Fibroblast of upper back skin (primary cell): Measurements from ENCODE around the gene ATP13A1.
A peak's percentile ranks its signal among the peaks of the same experiment; 100 is the strongest.

Experiments used
- DNase-seq: peaks from one replicate; pipeline ENCODE4 v3.0.0-alpha.2; 2013

ATP13A1 gene

DNA sequence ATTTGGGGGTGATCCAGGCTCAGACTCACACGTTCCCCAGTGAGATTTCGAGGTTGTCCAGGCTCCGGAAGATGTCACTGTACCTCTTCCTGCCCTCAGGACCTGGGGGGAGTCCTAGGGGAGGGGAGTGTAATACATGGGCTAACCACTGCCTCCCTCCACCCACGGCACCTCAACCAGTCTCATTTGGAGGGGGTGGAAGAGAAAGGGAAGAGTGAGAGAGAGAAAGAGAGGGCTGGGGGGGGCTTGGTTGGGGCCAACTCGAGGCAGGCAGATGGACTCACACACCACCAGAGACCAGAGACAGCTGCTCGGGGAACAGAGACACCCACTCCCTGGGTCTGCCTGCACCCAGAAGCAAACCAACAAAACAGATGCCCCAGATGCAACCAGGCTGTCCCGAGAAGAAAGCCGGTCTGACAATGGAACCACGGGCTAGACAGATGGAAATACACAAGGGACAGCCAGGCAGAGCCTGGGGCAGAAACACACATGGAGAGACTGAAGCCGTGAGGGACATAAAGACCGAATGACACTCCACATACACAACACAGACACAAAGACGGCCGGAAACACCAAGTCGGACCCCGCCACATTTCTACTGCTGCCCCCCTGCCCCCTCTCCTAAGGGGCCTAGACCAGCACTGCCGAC, 20.8 kb downstream of the ATP13A1 start:
- no peak for DNase-seq

DNA sequence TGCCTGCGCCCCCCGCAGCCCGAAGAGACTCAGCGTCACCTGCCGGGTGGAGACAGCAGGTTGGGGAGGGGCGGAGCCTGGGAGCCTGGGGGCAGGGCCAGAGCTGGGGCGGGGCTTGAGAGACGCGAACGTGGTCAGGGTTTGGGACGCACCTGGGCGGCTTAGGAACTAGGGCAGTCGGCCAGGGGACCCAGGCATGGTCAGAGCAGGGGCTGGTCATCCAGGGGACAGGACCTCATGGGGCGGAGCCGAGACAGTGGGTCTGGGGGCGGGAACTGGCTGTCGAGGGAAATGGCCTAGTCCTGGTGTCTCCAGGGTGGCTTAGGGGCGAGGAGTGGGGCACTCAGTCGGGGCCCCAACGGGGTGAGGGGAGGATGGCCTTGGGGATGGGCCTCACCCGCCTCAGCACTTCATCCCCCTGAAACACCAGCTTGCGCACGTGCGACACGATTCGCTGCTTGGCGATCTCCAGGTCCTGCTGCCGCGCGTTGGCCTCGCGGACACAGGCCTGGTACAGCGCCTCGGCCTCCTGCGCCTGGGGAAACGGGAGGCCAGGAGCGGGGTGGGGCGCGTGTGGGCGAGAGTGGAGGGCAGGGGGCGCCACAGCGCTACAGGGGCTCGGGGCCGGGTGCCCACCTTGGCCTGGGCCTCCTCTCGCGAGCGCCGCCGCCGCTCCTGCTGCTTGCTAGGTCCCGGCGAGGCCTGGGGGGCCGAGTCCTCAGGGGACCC, 25.8 kb downstream of the ATP13A1 start:
- no peak for DNase-seq

DNA sequence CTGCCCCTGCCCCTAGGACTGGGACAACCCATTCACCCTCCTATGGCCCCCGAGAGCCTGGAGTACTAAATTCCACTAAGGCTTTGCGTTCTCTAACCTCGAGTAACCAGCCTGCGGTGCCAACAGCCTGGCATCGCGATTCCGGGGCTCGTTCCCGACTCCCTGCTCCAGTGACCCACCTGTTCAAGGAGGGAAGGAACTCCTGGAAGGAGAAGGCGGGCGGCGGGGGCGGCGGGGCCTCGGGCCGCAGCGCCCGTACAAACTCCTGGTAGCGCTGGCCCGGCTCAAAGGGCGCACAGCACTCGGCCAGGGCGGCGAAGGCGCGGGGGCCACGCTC, 26.3 kb downstream of the ATP13A1 start:
- no peak for DNase-seq

GRCh38 chr19:19636573-19637185, 26.8 kb downstream of the ATP13A1 start:
- no peak for DNase-seq

- DNase-seq, result no peak
These were observed 28.2 kb downstream of the ATP13A1 start for GRCh38 chr19:19635313-19635702.

- no peak for DNase-seq
These were observed 28.8 kb downstream of the ATP13A1 start for GRCh38 chr19:19634516-19635312.

DNA sequence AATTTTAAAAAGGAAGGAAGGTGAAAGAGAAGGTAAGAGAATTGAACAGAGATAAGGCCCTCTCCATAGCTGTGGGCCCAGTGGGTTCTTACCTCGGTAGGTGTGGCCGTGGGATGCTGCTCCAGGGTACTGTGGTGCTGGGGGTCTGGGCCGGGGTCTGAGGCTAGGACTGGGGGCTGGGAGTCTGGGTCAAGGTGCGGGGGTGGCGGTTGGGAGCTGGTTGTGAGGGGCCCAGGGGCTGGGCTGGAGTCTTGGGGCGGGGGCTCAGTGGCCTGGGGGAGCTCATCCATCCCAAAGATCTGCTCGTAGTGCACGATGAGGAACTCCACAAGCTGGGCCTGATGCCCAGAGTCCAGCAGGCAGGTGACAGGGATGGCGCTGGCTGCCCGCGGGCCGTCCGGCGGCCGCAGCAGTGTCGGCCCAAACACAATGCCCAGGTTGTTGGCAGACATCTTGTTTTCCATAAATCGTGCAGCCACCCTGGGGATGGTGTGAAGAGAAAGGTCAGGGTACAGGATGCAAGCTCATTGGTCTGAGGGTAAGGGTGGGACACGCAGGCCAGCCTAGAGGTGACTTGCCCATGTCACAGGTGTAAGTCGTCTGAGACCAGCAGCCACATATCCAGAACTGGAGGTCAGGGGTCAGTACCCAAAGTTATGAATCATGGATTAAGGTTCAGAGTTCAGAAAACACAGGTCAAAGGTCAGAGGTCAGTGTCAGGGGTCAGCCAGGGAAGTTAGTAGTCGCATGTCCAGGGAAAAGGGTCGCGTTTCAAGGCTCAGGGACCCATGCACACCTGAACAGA, 29.6 kb downstream of the ATP13A1 start:
- DNase-seq, result no peak

DNA sequence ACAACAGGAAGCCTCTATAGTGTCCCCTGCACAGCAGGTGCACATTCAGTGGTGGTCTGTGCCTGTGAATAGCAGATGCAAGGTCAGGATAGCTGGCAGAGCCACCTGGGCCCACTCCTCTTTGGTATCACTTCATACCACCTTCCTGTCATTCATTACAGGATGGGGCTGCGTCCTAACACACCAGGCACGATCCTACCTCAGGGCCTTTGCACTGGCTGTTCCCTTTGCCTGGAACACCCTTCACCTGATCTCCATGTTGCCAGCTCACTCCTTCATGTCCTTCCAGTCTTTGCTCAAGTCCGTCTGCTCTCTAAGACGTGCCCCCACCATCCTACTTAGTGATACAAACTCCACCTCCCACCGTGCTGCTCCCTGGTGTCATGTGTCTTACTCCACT, 30.8 kb downstream of the ATP13A1 start:
- DNase-seq, result no peak

DNA sequence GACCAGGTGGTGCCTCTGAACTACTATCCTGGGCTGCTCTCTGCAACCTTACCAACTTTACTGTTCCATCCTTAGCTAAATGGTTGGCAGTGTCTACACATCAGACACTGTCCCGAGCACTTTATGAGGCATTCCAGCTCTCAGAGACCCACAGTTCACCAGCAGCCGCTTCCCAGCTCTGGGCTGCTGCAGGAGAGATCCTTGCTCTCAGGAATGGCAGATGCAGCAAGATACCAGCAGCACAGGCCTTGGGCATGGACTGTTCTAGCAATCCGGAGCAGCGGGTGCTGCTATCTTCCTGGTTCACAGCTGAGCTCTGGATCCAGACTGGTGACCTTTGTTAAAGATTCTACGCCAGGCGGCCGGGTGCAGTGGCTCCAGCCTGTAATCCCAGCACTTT, 32.1 kb downstream of the ATP13A1 start:
- no peak for DNase-seq

DNA sequence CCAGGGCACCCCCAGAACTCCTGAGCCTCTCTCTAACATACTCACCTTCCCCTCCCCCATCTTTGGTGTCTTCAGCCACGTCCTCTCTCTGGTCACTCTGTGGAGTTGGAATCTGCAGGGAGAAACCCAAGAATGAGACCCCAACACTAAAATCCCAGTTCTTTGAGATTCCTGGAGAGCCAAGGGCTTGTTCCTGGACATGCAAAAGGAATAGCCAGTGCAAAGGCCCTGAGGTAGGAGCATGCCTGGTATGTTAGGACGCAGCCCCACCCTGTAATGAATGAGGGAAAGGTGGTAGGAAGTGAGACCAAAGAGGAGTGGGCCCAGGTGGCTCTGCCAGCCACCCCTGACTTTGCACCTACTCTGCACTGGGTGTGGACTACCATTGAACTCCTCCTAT, 33.0 kb downstream of the ATP13A1 start:
- no peak for DNase-seq

- DNase-seq, result no peak
These were observed 33.4 kb downstream of the ATP13A1 start for GRCh38 chr19:19630062-19630414.

- peak; percentile 45 for DNase-seq
These were observed 34.9 kb downstream of the ATP13A1 start for GRCh38 chr19:19628501-19629134.

DNA sequence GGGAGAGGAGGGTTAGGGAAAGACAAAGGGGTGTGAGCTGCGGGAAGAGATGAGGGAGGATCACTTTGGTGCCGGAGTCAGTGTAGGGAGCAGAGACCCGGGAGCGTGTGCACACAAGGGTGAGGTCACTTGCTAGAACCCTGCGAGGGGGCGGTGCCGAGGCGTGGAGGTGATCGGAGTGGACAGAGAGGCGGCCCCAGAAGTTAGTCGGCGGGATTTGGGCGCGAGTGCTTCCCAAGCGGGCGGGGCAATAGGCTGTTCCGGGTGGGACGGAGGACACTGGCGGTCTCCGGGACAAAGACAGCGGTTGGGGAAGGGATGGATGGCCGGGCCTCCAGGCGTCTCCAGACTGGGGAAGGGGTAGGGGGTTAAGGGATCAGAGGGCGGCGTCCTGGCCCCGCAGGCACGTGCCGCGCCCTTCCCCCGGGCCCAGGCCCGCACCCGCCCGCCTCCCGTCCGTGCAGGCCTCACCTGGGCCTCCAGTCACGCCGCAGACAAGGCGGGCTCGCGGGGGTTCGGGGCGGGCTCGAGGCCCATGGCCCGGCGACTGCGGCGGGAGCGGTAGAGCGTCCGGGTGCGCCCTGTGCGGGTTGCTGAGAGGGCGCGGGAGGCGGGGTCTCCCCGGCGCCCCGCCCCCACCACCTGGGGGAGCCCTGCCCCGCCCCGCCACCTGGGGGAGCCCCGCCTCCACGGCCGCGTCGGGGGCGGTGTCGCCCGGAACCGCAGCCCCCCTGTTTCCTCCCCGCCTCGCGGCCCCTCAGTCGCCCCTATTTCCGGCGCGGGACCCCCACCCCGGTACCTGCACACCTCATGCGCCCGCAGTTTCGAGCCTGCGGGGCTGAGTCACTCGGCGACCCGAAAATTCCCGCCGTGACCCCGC, 35.6 kb downstream of the ATP13A1 start, which contains the start of gene LPAR2:
Gene LPAR2, minus strand, starts transcription at position 600 of the 880 bp plus-strand sequence. CDS start 945 bp downstream, outside the sequence.
- no peak for DNase-seq

GRCh38 chr19:19626516-19627472, 36.7 kb downstream of the ATP13A1 start:
- DNase-seq, result no peak

- no peak for DNase-seq
These were observed 39.4 kb downstream of the ATP13A1 start for GRCh38 chr19:19624032-19624570.

DNA sequence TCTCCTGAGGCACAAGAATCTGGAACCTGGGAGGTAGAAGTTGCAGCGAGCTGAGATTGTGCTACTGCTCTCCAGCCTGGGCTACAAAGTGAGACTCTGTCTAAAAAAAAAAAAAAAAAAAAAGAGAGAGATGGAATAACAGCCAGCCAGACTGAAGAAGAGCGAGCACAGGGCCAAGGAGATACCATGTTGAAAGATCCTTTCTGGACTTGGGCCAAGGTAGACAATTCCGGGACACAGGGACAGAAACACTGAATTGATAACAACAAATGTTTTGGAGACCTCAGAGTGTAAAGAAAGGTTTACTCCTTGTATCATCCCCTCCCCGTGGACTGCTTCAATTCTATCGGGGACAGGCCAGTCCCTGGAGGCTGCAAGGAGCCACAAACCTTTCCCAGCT, 40.1 kb downstream of the ATP13A1 start:
- DNase-seq, result no peak

GRCh38 chr19:19619849-19620210, 43.6 kb downstream of the ATP13A1 start:
- no peak for DNase-seq

DNA sequence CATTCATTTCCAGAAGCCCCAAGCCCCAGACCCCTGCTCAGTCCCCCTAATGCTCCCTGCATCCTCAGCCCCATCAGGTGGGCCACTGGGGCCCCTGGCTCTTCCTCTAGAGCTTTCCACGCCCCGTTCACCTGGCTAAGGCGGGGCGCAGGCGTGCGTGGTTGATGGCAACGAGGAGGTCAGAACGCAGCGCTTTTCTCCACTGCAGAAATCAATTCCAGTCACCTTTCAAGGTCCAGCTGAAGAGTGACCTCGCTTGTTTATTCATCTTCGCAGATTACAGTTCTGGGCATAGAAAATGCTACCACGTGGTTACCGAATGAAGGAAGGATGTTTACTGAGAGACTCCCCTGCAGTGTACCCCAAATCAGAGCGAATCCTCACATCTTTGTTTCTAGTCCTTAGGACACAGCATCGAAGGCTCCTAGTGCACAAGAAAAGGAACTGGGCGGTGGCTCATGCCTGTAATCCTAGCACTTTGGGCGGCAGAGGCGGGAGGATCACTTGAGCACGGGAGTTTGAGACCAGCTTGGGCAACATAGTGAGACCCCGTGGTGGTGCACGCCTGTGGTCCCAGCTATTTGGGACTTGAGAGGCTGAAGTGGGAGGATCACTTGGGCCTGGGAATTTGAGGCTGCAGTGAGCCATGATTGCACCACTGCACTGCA, 44.2 kb downstream of the ATP13A1 start:
- no peak for DNase-seq
